SK-N-SH (cell line): ENCODE data around the gene DLGAP5.

Source experiments
- CHD2 ChIP-seq: fragments of 150-350 bp; IDR thresholded peaks from 2 replicates; pipeline ENCODE4 v1.6.1; 2018; ENCODE audit warnings: low read length; ENCODE audit not compliant: partially characterized antibody
- CTCF ChIP-seq: fragments of 200-600 bp; sonication (generic); IDR thresholded peaks from 2 replicates; pipeline ENCODE4 v1.6.1; 2017; ENCODE audit warnings: antibody characterized with exemption, mild to moderate bottlenecking, moderate library complexity
- EP300 ChIP-seq, 2 experiments: IDR thresholded peaks; 2 replicates each; pipeline versions ENCODE4 v1.4.0 to v1.6.1; 2012; ENCODE audit warnings: borderline replicate concordance in 1 of 2, low read depth in 1 of 2, low read length in 1 of 2
- EZH2phosphoT487 ChIP-seq: fragments of 200-600 bp; sonication (generic); IDR thresholded peaks from 2 replicates; pipeline ENCODE4 v1.6.1; 2017; ENCODE audit warnings: low read depth, mixed run types, mild to moderate bottlenecking, antibody characterized with exemption, moderate library complexity, borderline replicate concordance
- FOXJ3 ChIP-seq: sonication (generic); formaldehyde crosslinking; IDR thresholded peaks from 2 replicates; pipeline ENCODE4 v1.5.1; 2020; ENCODE audit warnings: mild to moderate bottlenecking, missing genetic modification reagents
- NRF1 ChIP-seq: IDR thresholded peaks from 2 replicates; pipeline ENCODE4 v1.6.1; 2012; ENCODE audit warnings: low read depth, mild to moderate bottlenecking, low read length
- POLR2AphosphoS5 ChIP-seq: IDR thresholded peaks from 2 replicates; pipeline ENCODE4 v1.6.1; 2012; ENCODE audit warnings: low read depth, low read length
- TCF12 ChIP-seq: IDR thresholded peaks from 2 replicates; pipeline ENCODE4 v1.4.0; 2012
- TEAD4 ChIP-seq: IDR thresholded peaks from 2 replicates; pipeline ENCODE4 v1.4.0; 2012; ENCODE audit warnings: mild to moderate bottlenecking, borderline replicate concordance; ENCODE audit not compliant: insufficient read depth

- TF ChIP-seq EP300 (IDR thresholded peaks at IDR 0.05; ENCODE audit: borderline replicate concordance in 1 of 2, low read depth in 1 of 2, low read length in 1 of 2) (no peak), NRF1 (no peak), POLR2AphosphoS5 (no peak), CTCF (no peak), FOXJ3 (CRISPR knock-in tag) (no peak), EZH2phosphoT487 (no peak), TCF12 (no peak), CHD2 (no peak), TEAD4 (no peak)
These were observed 39.2 kb downstream of the DLGAP5 start for GRCh38 chr14:55152052-55152753.
